ENCODE results near the gene GJC2.

GJC2 gene

GRCh38 chr1:228112617-228113016 is 37.1 kb upstream of the GJC2 start:
- DNase-seq (ENCODE audit: low read depth in 2 of 2, low spot score in 1 of 2) = no peak

DNA sequence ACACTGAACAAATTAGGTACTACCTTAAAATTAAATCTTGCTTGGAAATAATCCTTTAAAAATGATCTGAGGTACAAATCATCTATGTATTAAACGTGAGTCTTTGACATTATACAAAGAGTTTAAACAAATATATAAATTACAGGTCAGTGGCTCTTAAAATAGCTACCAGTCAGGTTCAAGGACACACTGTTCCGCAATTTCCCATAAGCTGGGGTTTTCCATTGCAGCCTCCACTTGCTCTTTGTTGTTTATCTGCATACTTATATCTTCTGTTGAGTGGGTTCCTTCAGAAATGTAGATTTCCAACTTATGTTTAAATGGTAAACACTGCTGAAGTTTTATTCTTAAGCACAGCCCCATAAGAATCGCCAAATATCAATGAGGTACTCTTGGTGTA is 34.9 kb upstream of the GJC2 start:
- no peak for DNase-seq (ENCODE audit: low read depth in 2 of 2, low spot score in 1 of 2)

GRCh38 chr1:228117335-228117734 is 32.4 kb upstream of the GJC2 start:
- DNase-seq (ENCODE audit: low read depth in 2 of 2, low spot score in 1 of 2) = no peak

DNA sequence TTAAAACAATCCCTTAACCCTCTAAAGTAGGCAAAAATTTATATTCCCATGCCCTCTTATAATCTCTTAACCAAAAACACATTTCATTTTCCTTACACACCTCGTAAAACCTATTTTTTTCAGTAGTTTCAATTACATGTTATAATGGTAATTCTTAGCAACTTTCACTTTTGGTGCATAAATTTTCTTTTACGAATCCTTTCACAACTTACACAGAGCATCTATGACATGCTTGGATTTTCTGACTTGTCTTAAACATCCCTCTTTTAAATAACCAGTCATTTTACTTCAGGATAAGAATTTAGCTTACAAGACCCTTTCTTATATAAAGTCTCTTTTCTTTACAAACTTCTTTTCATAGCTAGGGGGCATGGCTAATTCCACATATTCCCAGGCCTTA is 31.7 kb upstream of the GJC2 start:
- DNase-seq (ENCODE audit: low read depth in 2 of 2, low spot score in 1 of 2) = no peak

- DNase-seq (ENCODE audit: low read depth in 2 of 2, low spot score in 1 of 2) = no peak
Observed at GRCh38 chr1:228120351-228120750, 29.4 kb upstream of the GJC2 start.

- no peak for DNase-seq (ENCODE audit: low read depth in 2 of 2, low spot score in 1 of 2)
Observed at GRCh38 chr1:228120857-228121489, 28.8 kb upstream of the GJC2 start.

DNA sequence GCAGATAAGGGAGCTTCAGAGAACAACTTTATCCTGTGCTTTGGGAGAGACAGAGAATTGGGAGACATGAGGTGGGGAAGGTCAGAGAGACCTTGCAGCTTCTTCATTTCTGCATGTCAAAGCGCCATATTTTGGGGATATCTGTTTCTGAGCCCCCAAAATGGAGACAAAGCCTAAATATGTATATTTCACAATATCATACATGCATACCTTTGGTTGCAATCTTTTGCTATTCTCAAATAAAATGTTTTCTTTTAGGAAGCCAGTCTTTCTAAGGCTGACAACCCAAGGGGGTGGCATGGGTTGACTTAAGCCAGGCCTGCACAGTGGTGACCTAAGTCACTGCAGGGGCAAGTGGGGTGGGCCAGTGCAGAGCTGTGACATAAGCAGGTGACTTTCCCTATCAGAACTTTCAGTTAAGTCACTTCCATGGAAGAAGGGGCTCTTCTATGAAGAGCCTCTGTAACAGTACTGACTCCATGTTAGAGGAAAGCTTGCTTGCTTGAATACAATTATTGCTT is 26.7 kb upstream of the GJC2 start:
- no peak for DNase-seq (ENCODE audit: low read depth in 2 of 2, low spot score in 1 of 2)

GRCh38 chr1:228123505-228123904 is 26.2 kb upstream of the GJC2 start:
- DNase-seq (ENCODE audit: low read depth in 2 of 2, low spot score in 1 of 2) = no peak

GRCh38 chr1:228125185-228125584 is 24.5 kb upstream of the GJC2 start:
- DNase-seq (ENCODE audit: low read depth in 2 of 2, low spot score in 1 of 2) = no peak

- DNase-seq (ENCODE audit: low read depth in 2 of 2, low spot score in 1 of 2) = no peak
Observed at GRCh38 chr1:228131766-228132165, 18.0 kb upstream of the GJC2 start.

GRCh38 chr1:228134591-228134990 is 15.1 kb upstream of the GJC2 start:
- DNase-seq (ENCODE audit: low read depth in 2 of 2, low spot score in 1 of 2) = no peak

DNA sequence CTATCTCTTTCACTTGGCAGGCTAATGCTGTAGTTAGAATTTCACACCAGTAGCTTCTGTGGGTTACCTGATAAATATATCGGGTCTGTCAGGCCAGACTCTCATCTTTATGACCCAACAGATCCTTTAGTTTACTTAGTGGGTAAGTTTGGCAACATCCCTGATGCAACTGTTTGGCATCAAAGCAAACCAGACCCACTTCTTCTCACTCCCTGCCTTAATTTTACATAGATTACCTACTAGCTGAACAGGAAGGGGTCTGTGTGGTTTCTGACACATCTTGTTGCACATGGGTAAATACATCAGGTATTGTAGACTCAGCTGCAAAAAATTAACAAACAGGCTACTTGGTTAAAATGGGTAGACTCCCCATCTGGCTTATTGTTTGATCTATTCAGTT is 12.8 kb upstream of the GJC2 start:
- DNase-seq (ENCODE audit: low read depth in 2 of 2, low spot score in 1 of 2) = no peak

- DNase-seq (ENCODE audit: low read depth in 2 of 2, low spot score in 1 of 2) = no peak
Observed at GRCh38 chr1:228139406-228139930, 10.3 kb upstream of the GJC2 start.

DNA sequence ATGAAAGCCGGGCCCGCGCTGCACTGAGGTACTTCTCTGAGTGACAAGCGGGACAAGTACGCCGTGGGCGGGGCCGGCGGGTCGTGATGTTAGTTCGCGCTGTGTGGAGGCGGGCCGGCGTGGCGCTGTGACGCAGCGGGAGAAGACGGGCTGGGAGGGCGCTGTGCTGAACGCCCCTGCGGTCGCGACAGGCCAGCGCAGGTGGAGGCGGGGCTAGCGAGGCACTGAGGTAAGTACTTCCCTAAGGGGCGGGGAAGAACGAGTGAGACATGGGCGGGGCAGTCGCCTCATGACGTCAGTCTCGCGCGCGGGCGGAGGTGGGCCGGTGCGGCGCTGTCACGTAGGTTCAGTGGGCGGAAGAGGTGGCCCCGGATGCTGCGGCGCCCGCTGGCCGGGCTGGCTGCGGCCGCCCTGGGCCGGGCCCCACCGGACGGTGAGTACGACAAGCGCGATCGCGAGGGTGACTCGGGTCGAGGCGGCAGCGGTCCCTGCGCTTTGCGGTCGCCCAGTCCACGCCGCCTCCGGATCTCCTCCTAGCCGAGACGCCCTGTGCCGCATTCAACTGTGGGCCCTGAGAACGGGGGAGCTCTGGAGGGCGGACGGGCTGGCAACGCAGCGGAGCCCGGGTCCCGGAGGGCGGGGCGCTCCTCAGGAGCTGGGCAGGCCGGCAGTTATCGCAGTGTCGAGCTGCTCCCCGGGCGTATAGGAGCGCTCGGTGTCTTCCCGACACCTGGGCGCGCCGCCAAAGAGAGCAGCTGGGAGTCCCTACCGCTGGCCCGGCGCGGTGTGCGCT is 9.6 kb upstream of the GJC2 start, which contains the start of gene GUK1:
TSS of gene GUK1 (plus strand) at position 349 of the 793 bp plus-strand sequence. CDS start at position 373, 24 bp downstream.
- peak; percentile 99 to 100 for DNase-seq (ENCODE audit: low read depth in 2 of 2, low spot score in 1 of 2)

- DNase-seq (ENCODE audit: low read depth in 2 of 2, low spot score in 1 of 2) = no peak
Observed at GRCh38 chr1:228140724-228141225, 9.0 kb upstream of the GJC2 start.

GRCh38 chr1:228141226-228142044 is 8.3 kb upstream of the GJC2 start:
- no peak for DNase-seq (ENCODE audit: low read depth in 2 of 2, low spot score in 1 of 2)

- DNase-seq (ENCODE audit: low read depth in 2 of 2, low spot score in 1 of 2) = no peak
Observed at GRCh38 chr1:228142155-228142691, 7.5 kb upstream of the GJC2 start.

DNA sequence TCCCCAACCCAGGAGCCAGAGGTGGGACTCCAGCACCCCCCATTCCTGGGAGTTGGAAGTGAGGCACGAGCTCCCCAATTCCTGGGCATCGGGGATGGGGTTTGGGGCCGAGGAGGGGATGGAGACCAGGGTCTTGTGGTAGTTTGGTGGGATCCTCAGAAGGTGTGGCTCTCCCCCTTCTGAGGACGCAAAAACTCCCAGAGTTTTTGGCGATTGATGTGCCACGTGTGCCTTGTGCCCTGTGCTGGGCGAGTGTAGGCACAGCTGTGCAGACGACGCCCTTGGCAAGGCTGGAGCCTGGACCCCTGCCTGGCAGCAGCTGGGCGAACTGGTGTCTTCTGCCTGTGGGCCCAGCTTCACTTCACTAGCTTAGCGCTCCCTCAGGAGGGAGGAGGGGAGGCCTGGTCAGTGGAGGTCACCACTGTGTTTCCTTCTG is 7.0 kb upstream of the GJC2 start:
- no peak for DNase-seq (ENCODE audit: low read depth in 2 of 2, low spot score in 1 of 2)

DNA sequence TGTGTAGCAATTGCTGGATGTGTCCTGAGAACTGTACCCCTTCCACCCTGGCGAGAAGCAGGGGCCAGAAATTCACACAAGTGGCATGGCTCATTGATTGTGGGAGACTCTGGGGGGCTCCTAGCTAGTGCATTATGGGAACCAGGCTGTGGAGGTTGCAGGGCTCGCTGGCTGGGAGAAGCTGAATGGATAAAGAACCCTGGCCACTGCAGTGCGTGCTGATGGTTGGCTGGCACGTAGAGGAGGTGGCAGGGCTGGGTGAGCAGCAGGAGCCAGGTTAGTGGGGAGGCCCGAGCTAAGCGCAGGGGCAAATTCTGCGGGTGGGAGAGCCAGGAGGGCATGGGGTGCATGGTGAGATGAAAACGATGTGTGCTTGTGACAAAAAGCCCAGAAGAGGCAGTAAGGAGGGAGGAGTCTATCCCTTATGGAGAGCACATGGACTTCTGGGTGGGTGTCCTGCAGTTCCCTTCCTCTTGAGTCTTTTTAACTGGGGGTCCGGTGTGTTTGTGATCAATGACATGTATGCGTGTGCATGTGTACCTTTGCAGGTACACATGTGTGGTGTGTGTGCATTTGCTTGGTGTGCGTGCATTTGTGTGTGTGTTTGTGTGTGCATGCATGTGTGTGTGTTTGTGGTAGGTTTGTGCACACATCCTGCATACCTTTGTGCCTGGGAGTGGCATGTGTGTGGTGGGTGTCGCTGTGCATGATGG is 6.1 kb upstream of the GJC2 start:
- DNase-seq (ENCODE audit: low read depth in 2 of 2, low spot score in 1 of 2) = no peak
